GM19324 (cell line): ENCODE results near the gene TGM6.

Source experiments
- ATAC-seq: cut with Tn5 transposase; IDR thresholded peaks from one replicate; pipeline ENCODE4 v1.9.1; 2021; ENCODE audit warnings: mild to moderate bottlenecking, moderate library complexity; ENCODE audit not compliant: unreplicated experiment, low FRiP score

Gene TGM6

DNA sequence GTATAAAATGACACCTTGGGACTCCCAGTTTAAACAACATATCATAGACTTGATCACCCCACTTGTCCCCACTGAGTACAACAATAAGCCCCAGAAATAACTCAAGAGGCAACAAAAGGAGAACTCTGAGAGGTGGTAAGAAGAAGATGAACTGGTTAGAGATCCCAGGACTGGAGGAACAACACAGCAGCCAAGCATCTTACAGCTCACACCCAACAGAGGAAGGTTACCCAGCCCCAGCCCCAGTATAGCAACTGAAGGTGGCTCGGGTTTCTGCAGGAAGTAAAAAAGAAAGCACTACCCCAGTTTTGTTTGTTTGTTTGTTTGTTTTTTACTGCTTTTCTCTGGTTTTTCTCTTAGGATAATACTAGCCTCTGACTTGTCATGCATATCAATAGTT lies 17.1 kb upstream of the TGM6 start:
- no peak for ATAC-seq

DNA sequence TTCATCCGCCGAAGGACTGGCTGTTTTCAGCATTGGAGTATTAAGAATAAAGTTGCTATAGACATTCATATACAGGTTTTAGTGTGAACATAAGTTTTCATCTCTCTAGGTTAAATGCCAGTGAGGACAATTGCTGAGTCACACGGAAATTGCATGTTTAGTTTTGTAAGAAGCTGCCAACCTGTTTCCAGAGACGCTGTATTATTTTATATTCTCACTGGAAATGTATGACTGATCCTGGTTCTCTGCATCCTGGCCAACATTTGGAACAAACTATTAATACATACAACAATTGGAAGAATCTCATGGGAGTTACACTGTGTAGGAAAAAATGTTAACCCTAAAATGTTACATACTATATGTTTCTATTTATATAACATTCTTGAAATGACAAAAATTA lies 16.7 kb upstream of the TGM6 start:
- ATAC-seq = no peak

DNA sequence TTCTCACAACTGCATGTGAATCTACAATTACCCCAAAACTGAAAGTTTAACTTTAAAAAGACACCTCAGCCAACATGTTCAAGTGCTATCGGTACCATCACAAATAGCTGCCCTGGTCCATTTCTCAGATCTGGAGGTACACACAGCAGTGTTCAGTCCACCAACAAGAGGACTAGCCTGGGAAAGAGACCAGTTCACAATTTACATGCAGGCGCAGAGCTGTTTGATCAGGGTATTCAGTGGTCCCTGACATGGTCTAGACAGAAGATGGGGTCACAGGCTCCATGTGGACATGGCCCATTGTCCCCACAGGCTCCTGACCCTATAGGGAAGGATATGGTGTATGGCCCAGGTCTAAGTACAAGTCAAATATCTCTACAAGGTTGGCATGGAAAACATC lies 15.6 kb upstream of the TGM6 start:
- no peak for ATAC-seq

DNA sequence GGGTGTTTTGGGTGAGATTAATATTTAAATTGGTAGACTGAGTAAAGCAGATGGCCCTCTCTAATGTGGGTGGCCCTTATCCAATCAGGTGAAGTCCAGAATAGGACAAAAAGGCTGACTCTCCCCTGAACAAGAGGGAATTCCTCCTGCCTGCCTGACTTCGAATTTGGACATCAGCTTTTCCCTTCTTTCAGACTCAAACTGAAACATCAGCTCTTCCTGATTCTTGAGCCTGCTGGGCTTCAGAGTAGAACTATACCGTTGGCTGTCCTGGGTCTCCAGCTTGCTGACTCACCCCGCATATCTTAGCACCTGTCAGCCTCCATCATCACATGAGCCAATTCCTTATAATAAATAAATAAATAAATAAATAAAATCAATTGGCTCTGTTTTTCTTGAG lies 15.0 kb upstream of the TGM6 start:
- ATAC-seq = no peak

DNA sequence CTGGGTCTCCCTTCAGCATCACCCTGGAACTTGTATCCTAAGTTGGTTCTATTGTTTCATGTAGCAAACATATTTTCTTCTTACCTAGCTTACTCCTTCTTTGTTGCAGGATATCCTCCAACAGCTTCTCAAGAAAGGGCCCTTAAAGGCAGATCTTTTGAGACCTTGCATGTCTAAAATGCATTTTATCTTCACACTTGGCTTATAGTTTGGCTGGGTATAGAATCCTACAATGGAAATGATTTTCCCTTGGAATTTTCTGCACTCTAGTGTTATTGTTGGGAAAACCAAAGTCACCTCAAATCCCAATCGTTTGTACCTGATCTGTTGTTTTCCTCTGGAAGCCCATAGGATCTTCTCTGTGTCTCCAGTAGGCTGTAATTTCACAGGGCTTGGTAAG lies 12.1 kb upstream of the TGM6 start:
- no peak for ATAC-seq

- ATAC-seq = no peak
Observed at GRCh38 chr20:2373098-2373497, 7.6 kb upstream of the TGM6 start.

DNA sequence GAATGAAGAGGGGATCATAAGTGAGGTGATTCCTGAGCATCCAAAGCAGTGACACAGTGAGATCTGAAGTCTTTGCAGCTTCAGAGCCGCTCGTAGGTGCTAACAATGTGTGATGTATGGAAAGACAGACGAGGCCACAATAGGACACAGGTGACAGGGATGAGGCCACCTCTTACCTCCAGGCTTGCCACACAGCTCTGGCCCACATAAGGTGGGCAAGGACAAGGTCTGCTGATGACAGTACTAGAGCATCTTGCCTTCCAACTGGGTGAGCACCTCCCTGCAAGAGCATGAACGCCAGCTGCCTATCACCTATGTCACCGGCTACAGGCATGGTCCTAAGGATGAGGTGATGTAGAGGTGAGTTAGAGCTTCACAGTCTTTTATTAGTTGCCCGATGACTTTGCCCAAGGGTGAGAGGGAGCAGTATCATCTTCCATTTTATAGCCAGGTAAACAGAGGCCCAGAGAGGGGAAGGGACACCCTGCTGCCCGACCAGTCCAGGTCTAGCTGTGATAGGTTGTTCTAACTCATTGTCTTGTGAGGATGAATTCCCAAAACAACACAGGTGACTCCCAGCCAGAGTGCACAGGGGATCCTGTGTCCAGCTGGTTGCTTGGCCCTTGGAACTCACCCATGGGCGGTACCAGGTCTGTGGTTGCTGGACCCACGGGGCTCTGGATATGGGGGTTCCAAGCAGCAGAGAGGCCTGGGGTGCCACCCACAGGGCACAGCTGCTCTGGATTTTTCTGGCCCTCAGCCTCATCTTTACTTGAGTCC lies 6.2 kb upstream of the TGM6 start:
- ATAC-seq = no peak

DNA sequence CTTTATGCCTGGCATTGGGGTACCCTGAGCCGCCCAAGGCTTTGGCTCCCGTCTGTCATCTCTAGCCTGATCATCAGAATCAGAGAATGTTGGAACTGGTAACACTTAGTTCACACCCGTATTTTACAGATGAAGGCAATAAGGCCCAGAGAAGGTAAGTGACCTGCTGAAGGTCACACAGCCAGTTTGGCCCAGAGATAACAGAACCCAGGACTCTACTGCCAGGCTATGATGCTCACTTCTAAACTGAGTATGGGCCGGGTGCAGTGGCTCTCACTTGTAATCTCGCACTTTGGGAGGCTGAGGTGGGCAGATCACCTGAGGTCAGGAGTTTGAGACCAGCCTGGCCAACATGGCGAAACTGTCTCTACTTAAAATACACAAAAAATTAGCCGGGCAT lies 1.8 kb upstream of the TGM6 start:
- ATAC-seq = no peak

GRCh38 chr20:2379511-2380229 lies 1.0 kb upstream of the TGM6 start:
- ATAC-seq = no peak

- no peak for ATAC-seq
Observed at GRCh38 chr20:2381303-2381702, 602 bp downstream of the TGM6 start.

DNA sequence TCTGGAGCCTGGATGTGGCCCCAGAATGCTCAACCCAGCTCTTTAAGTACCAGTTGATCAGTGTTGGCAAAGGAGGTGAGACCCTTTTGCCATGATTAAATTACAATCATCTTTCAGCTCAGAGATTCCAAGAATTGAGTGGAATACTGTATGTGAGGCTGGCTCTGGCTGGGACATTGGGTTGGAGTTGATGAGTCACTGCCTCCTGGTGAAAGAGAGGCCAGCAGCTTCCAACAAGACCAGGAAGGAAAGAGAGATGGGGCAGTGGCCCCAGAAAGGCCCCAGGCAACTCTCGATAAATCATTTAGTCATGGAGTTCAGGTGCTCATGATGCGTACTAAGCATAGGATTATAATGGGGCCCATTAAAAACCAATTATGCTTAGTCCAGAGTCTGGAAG lies 2.1 kb downstream of the TGM6 start:
- no peak for ATAC-seq

GRCh38 chr20:2385026-2385425 lies 4.3 kb downstream of the TGM6 start:
- ATAC-seq = no peak

DNA sequence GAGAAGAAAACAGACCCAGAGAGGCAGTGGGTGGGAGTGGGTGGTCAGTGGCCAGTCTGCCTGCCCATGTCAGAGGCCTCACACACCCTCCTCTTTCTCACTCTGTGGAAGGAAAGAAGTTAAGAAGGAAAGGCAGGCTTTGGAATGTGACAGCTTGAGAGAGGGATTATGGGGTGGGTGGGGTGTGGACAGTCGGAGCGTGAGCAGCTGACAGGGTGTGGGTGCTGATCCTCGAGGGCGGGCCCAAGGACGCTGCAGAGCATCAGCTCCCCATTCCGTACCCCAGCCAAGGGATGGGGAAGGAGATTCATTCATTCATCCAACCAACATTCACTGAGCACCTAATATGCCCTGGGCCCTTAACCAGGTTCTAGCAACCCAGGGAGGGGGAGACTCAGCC lies 4.8 kb downstream of the TGM6 start:
- no peak for ATAC-seq

DNA sequence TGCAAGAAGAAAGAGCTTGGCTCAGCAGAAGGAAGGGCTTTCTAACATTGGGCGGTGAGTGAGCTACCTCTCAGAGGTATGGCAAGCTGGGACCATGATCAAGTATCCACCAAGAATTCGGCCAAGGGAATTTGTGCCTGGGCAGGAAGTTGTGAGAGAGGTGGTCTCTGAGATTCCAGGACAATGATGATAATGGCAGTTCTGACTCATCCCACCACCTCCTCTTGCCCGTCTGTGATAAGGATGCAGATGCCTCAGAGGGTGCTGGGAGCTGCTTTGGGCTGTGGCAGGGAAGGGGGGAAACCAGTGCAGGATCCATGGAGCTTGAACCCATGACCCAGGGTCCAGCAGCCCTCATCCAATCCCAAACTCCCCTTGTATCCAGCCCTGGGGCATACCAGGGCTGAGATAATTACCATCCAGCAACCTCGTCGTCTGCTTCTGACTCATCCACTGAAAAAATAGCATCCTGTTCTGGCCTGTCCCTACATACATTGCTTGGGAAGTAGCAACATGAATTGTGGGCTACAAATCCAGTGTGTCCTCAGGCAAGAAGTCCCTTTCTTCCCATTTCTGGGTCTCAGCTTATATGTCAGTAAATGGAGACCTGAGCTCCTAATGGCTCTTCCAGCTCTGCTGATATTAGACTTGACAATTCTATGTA lies 5.9 kb downstream of the TGM6 start:
- no peak for ATAC-seq

DNA sequence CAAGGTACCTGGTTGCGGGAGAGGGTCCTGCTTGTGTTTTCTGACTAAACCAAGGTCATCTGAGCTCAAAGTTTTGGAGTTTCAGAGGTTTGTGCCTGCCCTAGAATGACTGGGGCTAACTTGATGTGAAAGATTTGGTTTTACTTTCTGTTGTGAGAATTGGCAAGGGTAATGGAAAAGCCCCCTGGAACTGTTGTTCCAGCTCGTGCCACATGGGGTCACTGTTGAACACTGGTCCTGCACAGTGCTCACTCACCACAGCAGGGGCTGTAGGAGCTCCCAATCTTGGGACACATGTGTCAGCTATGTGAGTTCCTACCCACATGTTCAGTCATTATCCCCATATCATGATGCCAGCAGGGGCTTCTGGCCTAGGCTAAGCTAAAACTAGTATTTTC lies 6.5 kb downstream of the TGM6 start:
- no peak for ATAC-seq

DNA sequence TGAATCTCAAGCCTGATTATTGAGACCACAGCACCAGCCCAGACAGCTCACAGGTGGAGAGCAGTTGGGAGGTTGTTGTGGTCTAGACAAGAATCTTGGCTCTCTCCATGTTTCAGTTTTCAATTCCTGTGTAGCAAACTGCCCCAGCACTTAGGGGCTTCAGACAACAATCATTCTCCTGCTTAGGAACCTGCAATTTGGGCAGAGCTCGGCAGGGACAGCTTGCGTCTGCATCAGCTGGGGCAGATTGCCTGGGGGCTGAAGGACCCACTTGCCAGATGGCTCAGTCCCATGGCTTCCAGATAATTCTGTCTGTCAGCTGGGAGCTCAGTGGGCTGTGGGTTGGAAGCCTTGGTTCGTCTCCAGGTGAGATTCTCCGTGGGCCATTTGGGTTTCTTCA lies 6.9 kb downstream of the TGM6 start:
- no peak for ATAC-seq

- ATAC-seq = no peak
Observed at GRCh38 chr20:2390951-2391675, 10.4 kb downstream of the TGM6 start.

DNA sequence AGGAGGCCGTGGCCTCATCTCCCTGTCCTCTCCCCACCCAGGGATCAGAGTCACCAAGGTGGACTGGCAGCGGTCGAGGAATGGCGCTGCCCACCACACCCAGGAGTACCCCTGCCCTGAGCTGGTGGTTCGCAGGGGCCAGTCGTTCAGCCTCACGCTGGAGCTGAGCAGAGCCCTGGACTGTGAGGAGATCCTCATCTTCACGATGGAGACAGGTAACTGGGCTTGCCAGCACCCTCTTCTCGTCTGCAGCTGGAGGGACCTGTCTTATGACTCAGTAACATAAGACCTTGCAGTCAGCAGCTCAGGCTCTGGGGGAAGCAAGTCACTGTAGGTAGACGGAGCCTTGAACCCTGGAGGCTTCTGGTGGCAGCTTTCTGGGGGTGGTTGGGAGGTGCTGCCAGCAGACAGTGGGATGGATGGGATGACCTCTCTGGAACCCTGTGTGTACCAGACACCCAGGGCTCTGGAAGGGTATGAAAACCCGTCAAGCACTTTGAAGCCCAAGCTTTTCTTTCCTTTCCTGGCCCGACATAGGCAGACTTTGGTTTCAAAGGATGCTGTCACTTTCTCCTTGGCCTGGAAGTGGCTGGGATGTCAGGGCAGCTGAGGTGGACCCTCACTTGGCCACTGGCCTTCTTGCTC lies 13.8 kb downstream of the TGM6 start:
- no peak for ATAC-seq

- ATAC-seq = no peak
Observed at GRCh38 chr20:2395136-2395535, 14.4 kb downstream of the TGM6 start.

DNA sequence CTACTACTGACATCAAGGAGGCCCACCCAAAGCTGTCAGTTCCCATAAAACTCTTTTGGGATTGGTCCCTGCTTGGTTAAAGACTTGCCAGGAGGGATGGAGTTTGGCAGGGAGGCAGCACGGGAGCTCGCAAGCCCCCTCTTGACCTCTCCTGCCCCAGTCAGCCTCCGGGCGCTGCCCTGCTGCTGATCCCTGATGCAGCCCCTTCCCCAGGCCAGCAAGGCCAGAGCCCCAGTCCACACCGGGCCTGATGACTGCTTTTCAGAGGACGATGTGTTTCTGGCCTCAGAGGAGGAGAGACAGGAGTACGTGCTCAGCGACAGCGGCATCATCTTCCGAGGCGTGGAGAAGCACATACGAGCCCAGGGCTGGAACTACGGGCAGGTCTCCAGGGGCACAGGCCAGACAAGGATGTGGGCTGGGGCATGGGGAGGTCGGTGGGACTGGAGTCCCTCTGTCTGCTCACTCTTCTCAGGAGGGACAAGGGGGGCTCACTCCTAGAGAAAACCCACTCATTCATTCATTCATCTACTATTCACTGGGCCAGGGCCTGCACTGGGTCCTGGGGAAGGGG lies 15.6 kb downstream of the TGM6 start:
- no peak for ATAC-seq
